HUES6 (cell line): ENCODE measurements around the gene REM2.

ENCODE experiments used
- H3K27ac ChIP-seq: 2 replicates; pipeline ENCODE4 v1.7.0; 2013; ENCODE audit warnings: low read depth, mild to moderate bottlenecking, low read length, inconsistent platforms
- H3K27me3 ChIP-seq: 2 replicates; pipeline ENCODE4 v1.6.1; 2013; ENCODE audit warnings: low read length; ENCODE audit not compliant: control insufficient read depth, insufficient read depth
- H3K36me3 ChIP-seq: 2 replicates; pipeline ENCODE4 v1.6.1; 2013; ENCODE audit warnings: low read length; ENCODE audit not compliant: control insufficient read depth, insufficient read depth
- H3K4me1 ChIP-seq: 2 replicates; pipeline ENCODE4 v1.6.1; 2013; ENCODE audit warnings: low read length; ENCODE audit not compliant: control insufficient read depth, insufficient read depth
- H3K4me3 ChIP-seq: 2 replicates; pipeline ENCODE4 v1.5.1; 2013; ENCODE audit warnings: low read depth, low read length
- H3K9ac ChIP-seq: one replicate; pipeline ENCODE4 v1.6.1; 2013; ENCODE audit warnings: mild to moderate bottlenecking, low read length
- H3K9me3 ChIP-seq: 2 replicates; pipeline ENCODE4 v1.6.1; 2013; ENCODE audit warnings: low read depth, low read length; ENCODE audit not compliant: control insufficient read depth, insufficient read depth

Gene REM2

GRCh38 chr14:22888662-22889061 lies 5.6 kb downstream of the REM2 start:
- peaks cover 29% of the 10 kb centered on the region for H3K27me3 ChIP-seq
- H3K9ac ChIP-seq = no peak overlapping the region
- no peak overlapping the region for H3K27ac ChIP-seq
- no peaks in the 10 kb centered on the region for H3K36me3 ChIP-seq
- no peaks in the 10 kb centered on the region for H3K9me3 ChIP-seq
- H3K4me1 ChIP-seq = peaks cover 15% of the 10 kb centered on the region
- H3K4me3 ChIP-seq = no peak overlapping the region

DNA sequence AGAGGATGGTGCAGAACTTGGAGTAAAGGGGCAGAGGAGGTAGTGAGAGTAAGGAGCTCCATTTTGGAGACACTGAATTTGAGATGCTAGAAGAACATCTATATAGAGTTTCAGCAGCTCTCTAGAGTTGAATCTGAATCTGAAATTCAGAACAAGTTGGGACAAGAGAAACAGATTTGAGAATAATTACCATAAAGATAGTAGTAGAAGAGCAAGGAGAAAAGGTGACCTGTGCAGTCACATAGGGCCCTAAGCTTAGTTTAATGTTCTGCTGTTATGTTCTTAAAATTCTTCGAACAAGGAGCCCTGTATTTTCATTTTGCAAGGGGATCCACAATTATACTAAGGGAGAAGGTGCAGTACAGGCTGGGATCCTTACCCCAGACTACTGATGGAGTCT lies 7.4 kb downstream of the REM2 start:
- Histone ChIP-seq H3K27ac (no peak overlapping the region), H3K9ac (no peak overlapping the region), H3K4me3 (no peak overlapping the region), H3K27me3 (peaks cover 17% of the 10 kb centered on the region), H3K4me1 (peaks cover 12% of the 10 kb centered on the region), H3K9me3 (no peaks in the 10 kb centered on the region), H3K36me3 (no peaks in the 10 kb centered on the region)

DNA sequence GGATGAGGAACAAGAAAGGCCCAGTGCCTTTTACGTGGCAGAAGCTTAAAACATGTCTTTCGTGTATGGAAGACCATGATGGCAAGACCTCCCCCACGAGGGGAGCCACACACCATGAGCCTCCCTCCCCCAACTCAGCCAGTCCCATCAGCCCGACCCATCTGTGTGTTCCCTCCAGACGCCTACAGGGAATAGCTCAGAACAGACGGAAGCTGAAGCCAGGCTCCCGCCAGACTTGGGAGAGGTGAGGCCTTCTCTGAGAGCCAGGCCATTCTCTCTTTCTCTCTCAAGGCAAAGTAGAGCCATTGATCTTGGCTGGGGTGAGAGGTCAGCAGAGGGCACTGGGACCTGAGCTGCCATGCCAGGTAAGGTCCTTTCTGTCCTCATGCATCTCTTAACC lies 9.5 kb downstream of the REM2 start:
- no peak overlapping the region for H3K9ac ChIP-seq
- H3K27me3 ChIP-seq = peaks cover 28% of the 10 kb centered on the region
- no peaks in the 10 kb centered on the region for H3K9me3 ChIP-seq
- no peak overlapping the region for H3K27ac ChIP-seq
- H3K36me3 ChIP-seq = no peaks in the 10 kb centered on the region
- H3K4me1 ChIP-seq = peaks cover 4% of the 10 kb centered on the region; the same call in 1 of the 2 replicates
- H3K4me3 ChIP-seq = no peak overlapping the region

- Histone ChIP-seq H3K27me3 (peaks cover 40% of the 10 kb centered on the region), H3K4me1 (peaks cover 5% of the 10 kb centered on the region; the same call in 1 of the 2 replicates), H3K9me3 (no peaks in the 10 kb centered on the region), H3K36me3 (no peaks in the 10 kb centered on the region; the same call in 1 of the 2 replicates), H3K9ac (no peak overlapping the region), H3K27ac (no peak overlapping the region), H3K4me3 (no peak overlapping the region)
Measured at GRCh38 chr14:22893706-22894105, 10.7 kb downstream of the REM2 start.

GRCh38 chr14:22895402-22895801 lies 12.4 kb downstream of the REM2 start:
- Histone ChIP-seq H3K9ac (no peak overlapping the region), H3K36me3 (no peaks in the 10 kb centered on the region; the same call in none of the 2 replicates), H3K27ac (no peak overlapping the region), H3K4me3 (no peak overlapping the region), H3K27me3 (peaks cover 46% of the 10 kb centered on the region), H3K4me1 (peaks cover 19% of the 10 kb centered on the region), H3K9me3 (no peaks in the 10 kb centered on the region)

GRCh38 chr14:22896356-22896755 lies 13.3 kb downstream of the REM2 start:
- peaks cover 7% of the 10 kb centered on the region for H3K36me3 ChIP-seq
- H3K9ac ChIP-seq = no peak overlapping the region
- H3K4me3 ChIP-seq = no peak overlapping the region
- H3K27ac ChIP-seq = no peak overlapping the region
- no peaks in the 10 kb centered on the region for H3K9me3 ChIP-seq
- H3K4me1 ChIP-seq = peaks cover 19% of the 10 kb centered on the region
- H3K27me3 ChIP-seq = peaks cover 46% of the 10 kb centered on the region

GRCh38 chr14:22896760-22897159 lies 13.7 kb downstream of the REM2 start:
- Histone ChIP-seq H3K9me3 (no peaks in the 10 kb centered on the region), H3K27ac (no peak overlapping the region), H3K27me3 (peaks cover 46% of the 10 kb centered on the region), H3K9ac (no peak overlapping the region), H3K36me3 (peaks cover 11% of the 10 kb centered on the region), H3K4me3 (no peak overlapping the region), H3K4me1 (peaks cover 19% of the 10 kb centered on the region)

- H3K9me3 ChIP-seq = no peaks in the 10 kb centered on the region
- peaks cover 17% of the 10 kb centered on the region for H3K36me3 ChIP-seq
- H3K27me3 ChIP-seq = peaks cover 46% of the 10 kb centered on the region
- no peak overlapping the region for H3K9ac ChIP-seq
- H3K4me1 ChIP-seq = peaks cover 19% of the 10 kb centered on the region
- H3K27ac ChIP-seq = no peak overlapping the region
- H3K4me3 ChIP-seq = no peak overlapping the region
Measured at GRCh38 chr14:22897357-22897756, 14.3 kb downstream of the REM2 start.

DNA sequence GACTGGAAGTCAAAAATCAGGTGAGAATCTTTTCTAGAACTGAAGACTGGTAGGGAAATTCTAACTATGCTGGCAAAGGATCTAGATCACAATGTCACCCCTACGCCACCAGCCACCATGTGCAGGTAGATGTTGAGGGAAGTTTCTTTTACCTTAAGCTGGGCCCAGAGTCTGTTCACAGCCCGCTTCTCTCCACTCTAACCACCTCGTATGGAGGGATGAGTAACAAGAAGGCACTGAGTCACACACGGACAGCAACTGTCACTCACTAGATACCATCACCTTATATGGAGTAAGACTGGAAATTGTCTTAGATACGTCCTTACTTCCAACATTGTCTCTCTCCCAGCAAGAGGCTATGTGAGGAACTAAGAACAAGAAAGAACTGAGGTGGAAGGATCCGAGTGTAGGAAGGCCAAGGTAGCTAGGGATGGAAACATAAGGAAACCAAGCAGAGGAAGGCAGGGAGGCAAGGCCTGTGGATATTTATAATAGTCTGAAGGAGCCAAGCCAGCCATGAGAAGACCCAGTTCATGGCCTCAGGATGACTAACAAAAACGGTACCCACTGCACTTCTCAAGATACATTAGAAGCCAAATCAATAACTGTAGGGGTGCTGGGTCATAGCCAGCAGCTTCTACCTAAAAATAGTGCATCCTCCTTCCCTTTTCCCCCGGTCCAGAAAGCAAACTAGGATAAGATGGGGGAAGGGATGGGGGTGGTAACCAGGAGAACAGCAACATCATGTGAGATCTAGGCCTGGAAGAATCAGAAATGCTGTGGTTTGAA lies 15.5 kb downstream of the REM2 start:
- H3K36me3 ChIP-seq = peaks cover 25% of the 10 kb centered on the region
- no peak overlapping the region for H3K9ac ChIP-seq
- no peaks in the 10 kb centered on the region for H3K9me3 ChIP-seq
- H3K27me3 ChIP-seq = peaks cover 43% of the 10 kb centered on the region
- H3K4me1 ChIP-seq = peaks cover 19% of the 10 kb centered on the region
- H3K27ac ChIP-seq = no peak overlapping the region
- H3K4me3 ChIP-seq = no peak overlapping the region

- Histone ChIP-seq H3K9me3 (no peaks in the 10 kb centered on the region), H3K36me3 (peaks cover 42% of the 10 kb centered on the region), H3K4me3 (no peak overlapping the region), H3K4me1 (peaks cover 19% of the 10 kb centered on the region), H3K27me3 (peaks cover 40% of the 10 kb centered on the region), H3K27ac (no peak overlapping the region), H3K9ac (no peak overlapping the region)
Measured at GRCh38 chr14:22900081-22900799, 17.2 kb downstream of the REM2 start.

DNA sequence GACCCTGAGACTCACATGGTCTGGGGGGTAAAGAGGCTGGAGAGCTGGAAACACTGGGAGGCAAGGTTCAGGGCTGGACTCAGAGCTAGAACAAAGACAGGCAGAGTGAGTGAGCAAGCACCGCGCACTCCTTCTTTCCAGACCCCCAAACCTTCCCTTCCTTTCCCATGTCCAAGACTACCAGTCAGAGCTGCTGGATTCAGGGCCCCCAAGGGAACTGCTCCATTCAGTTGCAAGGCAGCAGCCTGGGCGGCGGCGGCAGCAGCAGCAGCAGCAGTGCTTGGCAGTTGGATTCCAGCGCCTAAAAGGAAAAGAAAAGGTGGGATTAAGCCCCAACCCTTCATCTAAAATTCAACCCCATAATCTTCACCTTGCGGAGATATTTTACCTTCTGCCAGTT lies 18.8 kb downstream of the REM2 start:
- Histone ChIP-seq H3K9me3 (no peaks in the 10 kb centered on the region), H3K27me3 (peaks cover 24% of the 10 kb centered on the region), H3K9ac (no peak overlapping the region), H3K36me3 (peaks cover 55% of the 10 kb centered on the region), H3K4me3 (no peak overlapping the region), H3K27ac (no peak overlapping the region), H3K4me1 (peaks cover 19% of the 10 kb centered on the region)
